WTC11 (cell line): ENCODE data around the gene HLA-DMA. TPM values are rescaled to one million over a fixed set of nuclear protein-coding genes. Genes with fewer than 3 reads are reported as not detected.

Source experiments
- ATAC-seq: fragments of 200-7000 bp; cut with Tn5 transposase; 2 replicates; pipeline ENCODE4 v1.10.0; 2021; ENCODE audit warnings: mild to moderate bottlenecking, moderate library complexity
- CTCF ChIA-PET: fragments of 300-600 bp; sonication (Branson Sonifier 250); formaldehyde crosslinking; loops from one replicate; lab custom pipeline; 2021; ENCODE audit warnings: antibody characterized with exemption; lab: Charles Lee
- POLR2A ChIA-PET: fragments of 350-600 bp; sonication (Branson Sonifier 250); formaldehyde crosslinking; loops from one replicate; lab custom pipeline; 2021; ENCODE audit warnings: antibody characterized with exemption; lab: Charles Lee
- DNase-seq: peaks from one replicate; pipeline ENCODE4 v3.0.0; 2021; ENCODE audit warnings: low spot score
- H3K27ac Mint-ChIP-seq: 2 replicates; pipeline ENCODE4 v1.8.0; 2021; ENCODE audit warnings: mixed read lengths
- H3K27me3 Mint-ChIP-seq: 2 replicates; pipeline ENCODE4 v1.8.0; 2021; ENCODE audit warnings: low read depth, mild to moderate bottlenecking, moderate library complexity, mixed read lengths
- H3K36me3 Mint-ChIP-seq: 2 replicates; pipeline ENCODE4 v1.8.0; 2021; ENCODE audit warnings: mixed read lengths
- H3K4me1 Mint-ChIP-seq: 2 replicates; pipeline ENCODE4 v1.8.0; 2022; ENCODE audit warnings: mixed read lengths
- H3K4me3 Mint-ChIP-seq: 2 replicates; pipeline ENCODE4 v1.8.0; 2021; ENCODE audit warnings: mild to moderate bottlenecking, moderate library complexity, mixed read lengths
- H3K9me3 Mint-ChIP-seq: 2 replicates; pipeline ENCODE4 v1.8.0; 2021; ENCODE audit warnings: mixed read lengths
- CREM ChIP-seq: sonication (generic); formaldehyde crosslinking; IDR thresholded peaks from 2 replicates; pipeline ENCODE4 v1.8.1; 2022; ENCODE audit warnings: mild to moderate bottlenecking, missing genetic modification reagents, moderate library complexity
- EMX1 ChIP-seq: fragments of 250-450 bp; sonication (Bioruptor Pico); IDR thresholded peaks from 2 replicates; pipeline ENCODE4 v1.8.0; 2021; ENCODE audit warnings: mild to moderate bottlenecking
- FOXJ3 ChIP-seq: sonication (generic); formaldehyde crosslinking; IDR thresholded peaks from 2 replicates; pipeline ENCODE4 v1.9.0; 2021; ENCODE audit warnings: missing genetic modification reagents, mild to moderate bottlenecking, borderline replicate concordance
- FOXK1 ChIP-seq: sonication (generic); formaldehyde crosslinking; IDR thresholded peaks from 2 replicates; pipeline ENCODE4 v1.8.0; 2022; ENCODE audit warnings: mild to moderate bottlenecking, moderate library complexity, missing genetic modification reagents
- GABPB1 ChIP-seq: sonication (generic); formaldehyde crosslinking; IDR thresholded peaks from 2 replicates; pipeline ENCODE4 v1.8.1; 2023; ENCODE audit warnings: mild to moderate bottlenecking, missing genetic modification reagents
- GRHL2 ChIP-seq: fragments of 250-450 bp; sonication (Bioruptor Pico); IDR thresholded peaks from 2 replicates; pipeline ENCODE4 v1.8.0; 2022; ENCODE audit warnings: mild to moderate bottlenecking, moderate library complexity; ENCODE audit not compliant: insufficient replicate concordance, severe bottlenecking
- JAZF1 ChIP-seq: fragments of 250-450 bp; sonication (Bioruptor Pico); IDR thresholded peaks from 2 replicates; pipeline ENCODE4 v1.9.0; 2021; ENCODE audit warnings: moderate library complexity, mild to moderate bottlenecking, inconsistent platforms
- JUN ChIP-seq: sonication (generic); formaldehyde crosslinking; IDR thresholded peaks from 2 replicates; pipeline ENCODE4 v1.8.0; 2023; ENCODE audit warnings: mild to moderate bottlenecking, missing genetic modification reagents
- KAT7 ChIP-seq: sonication (generic); formaldehyde crosslinking; IDR thresholded peaks from 2 replicates; pipeline ENCODE4 v1.8.1; 2023; ENCODE audit warnings: missing genetic modification reagents, mild to moderate bottlenecking, borderline replicate concordance
- NFATC4 ChIP-seq: fragments of 250-450 bp; sonication (Bioruptor Pico); IDR thresholded peaks from 2 replicates; pipeline ENCODE4 v1.9.0; 2021; ENCODE audit warnings: mild to moderate bottlenecking
- NFYB ChIP-seq: sonication (generic); formaldehyde crosslinking; conservative IDR thresholded peaks from 2 replicates; pipeline ENCODE4 v1.8.0; 2022; ENCODE audit warnings: low read depth, missing genetic modification reagents
- OVOL2 ChIP-seq: fragments of 250-450 bp; sonication (Bioruptor Pico); IDR thresholded peaks from 2 replicates; pipeline ENCODE4 v1.9.0; 2021; ENCODE audit warnings: mild to moderate bottlenecking, borderline replicate concordance
- RORB ChIP-seq: fragments of 250-450 bp; sonication (Bioruptor Pico); IDR thresholded peaks from 2 replicates; pipeline ENCODE4 v1.9.0; 2021; ENCODE audit warnings: mild to moderate bottlenecking
- SMAD4 ChIP-seq: sonication (generic); formaldehyde crosslinking; IDR thresholded peaks from 2 replicates; pipeline ENCODE4 v1.8.0; 2022; ENCODE audit warnings: mild to moderate bottlenecking, missing genetic modification reagents
- SP1 ChIP-seq: sonication (generic); formaldehyde crosslinking; conservative IDR thresholded peaks from 2 replicates; pipeline ENCODE4 v1.8.1; 2022; ENCODE audit warnings: missing genetic modification reagents
- ZNF423 ChIP-seq: fragments of 250-450 bp; sonication (Bioruptor Pico); IDR thresholded peaks from 2 replicates; pipeline ENCODE4 v2.1.2; 2022; ENCODE audit warnings: mild to moderate bottlenecking, moderate library complexity
- ZNF671 ChIP-seq: fragments of 250-450 bp; sonication (Bioruptor Pico); IDR thresholded peaks from 2 replicates; pipeline ENCODE4 v1.8.0; 2021; ENCODE audit warnings: mild to moderate bottlenecking
- total RNA-seq: library from RNA; stranded (reverse); gene quantifications from 3 replicates; pipeline ENCODE4 v1.2.3, GENCODE V29; 2021
- TF ChIP-seq, protein P1 (sequence below): sonication (generic); formaldehyde crosslinking; IDR thresholded peaks from 2 replicates; pipeline ENCODE4 v1.8.0; 2022; ENCODE audit warnings: mild to moderate bottlenecking, missing genetic modification reagents
- TF ChIP-seq, protein P2 (sequence below): sonication (generic); formaldehyde crosslinking; IDR thresholded peaks from 2 replicates; pipeline ENCODE4 v1.8.1; 2022; ENCODE audit warnings: low read depth, mild to moderate bottlenecking, moderate library complexity, missing genetic modification reagents, borderline replicate concordance
- TF ChIP-seq, protein P3 (sequence below): sonication (generic); formaldehyde crosslinking; IDR thresholded peaks from 2 replicates; pipeline ENCODE4 v1.8.1; 2023; ENCODE audit warnings: mild to moderate bottlenecking, missing genetic modification reagents, borderline replicate concordance
- TF ChIP-seq, protein P4 (sequence below): fragments of 250-450 bp; sonication (Bioruptor Pico); IDR thresholded peaks from 2 replicates; pipeline ENCODE4 v1.9.0; 2021; ENCODE audit warnings: mild to moderate bottlenecking, borderline replicate concordance
- TF ChIP-seq, protein P5 (sequence below): fragments of 250-450 bp; sonication (Bioruptor Pico); IDR thresholded peaks from 2 replicates; pipeline ENCODE4 v1.9.0; 2021; ENCODE audit warnings: moderate library complexity, mild to moderate bottlenecking, inconsistent platforms, borderline replicate concordance
- TF ChIP-seq, protein P6 (sequence below): sonication (generic); formaldehyde crosslinking; IDR thresholded peaks from 2 replicates; pipeline ENCODE4 v1.8.0; 2023; ENCODE audit warnings: missing genetic modification reagents
- TF ChIP-seq, protein P7 (sequence below): fragments of 250-450 bp; sonication (Bioruptor Pico); conservative IDR thresholded peaks from 2 replicates; pipeline ENCODE4 v1.9.0; 2021; ENCODE audit warnings: mild to moderate bottlenecking

Gene HLA-DMA
- total RNA-seq, 1 experiment from 2014 or later, result 6.6 TPM

DNA sequence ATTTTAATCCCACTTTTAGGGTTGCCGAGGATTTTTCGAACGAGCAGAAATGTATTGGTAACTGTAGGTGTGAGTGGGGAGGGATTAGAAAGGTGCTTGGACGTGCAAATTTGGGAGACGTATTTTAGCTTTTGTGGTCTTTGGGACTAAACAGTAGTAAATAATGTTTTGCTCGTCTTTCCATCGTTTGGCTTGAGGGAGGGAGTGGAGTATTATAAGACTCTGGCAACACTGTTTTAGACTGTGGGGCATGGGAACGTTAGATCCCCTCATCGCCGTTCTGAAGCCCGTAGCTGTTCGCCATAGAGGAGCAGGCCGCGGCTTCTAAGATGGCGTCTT is 18.3 kb upstream of the HLA-DMA start:
- peaks cover 61% of the 10 kb centered on the region for H3K36me3 Mint-ChIP-seq
- peaks cover 30% of the 10 kb centered on the region for H3K4me1 Mint-ChIP-seq
- TF ChIP-seq FOXK1 (CRISPR knock-in tag) (no peak), RORB (CRISPR knock-in tag) (no peak), GABPB1 (CRISPR knock-in tag) (no peak), CREM (CRISPR knock-in tag) (no peak), JAZF1 (CRISPR knock-in tag) (no peak), FOXJ3 (CRISPR knock-in tag) (no peak), SMAD4 (CRISPR knock-in tag) (no peak), SP1 (no peak), NFYB (CRISPR knock-in tag) (no peak), ZNF423 (CRISPR knock-in tag) (no peak), ZNF671 (CRISPR knock-in tag) (no peak), NFATC4 (CRISPR knock-in tag) (no peak), OVOL2 (CRISPR knock-in tag) (no peak), JUN (CRISPR knock-in tag) (no peak), EMX1 (CRISPR knock-in tag) (peak; percentile 19; the same call in 1 of the 2 replicates), GRHL2 (CRISPR knock-in tag) (no peak), KAT7 (no peak)
- TF ChIP-seq, protein P1, sequence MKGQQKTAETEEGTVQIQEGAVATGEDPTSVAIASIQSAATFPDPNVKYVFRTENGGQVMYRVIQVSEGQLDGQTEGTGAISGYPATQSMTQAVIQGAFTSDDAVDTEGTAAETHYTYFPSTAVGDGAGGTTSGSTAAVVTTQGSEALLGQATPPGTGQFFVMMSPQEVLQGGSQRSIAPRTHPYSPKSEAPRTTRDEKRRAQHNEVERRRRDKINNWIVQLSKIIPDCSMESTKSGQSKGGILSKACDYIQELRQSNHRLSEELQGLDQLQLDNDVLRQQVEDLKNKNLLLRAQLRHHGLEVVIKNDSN (CRISPR knock-in tag), result no peak
- TF ChIP-seq, protein P2, sequence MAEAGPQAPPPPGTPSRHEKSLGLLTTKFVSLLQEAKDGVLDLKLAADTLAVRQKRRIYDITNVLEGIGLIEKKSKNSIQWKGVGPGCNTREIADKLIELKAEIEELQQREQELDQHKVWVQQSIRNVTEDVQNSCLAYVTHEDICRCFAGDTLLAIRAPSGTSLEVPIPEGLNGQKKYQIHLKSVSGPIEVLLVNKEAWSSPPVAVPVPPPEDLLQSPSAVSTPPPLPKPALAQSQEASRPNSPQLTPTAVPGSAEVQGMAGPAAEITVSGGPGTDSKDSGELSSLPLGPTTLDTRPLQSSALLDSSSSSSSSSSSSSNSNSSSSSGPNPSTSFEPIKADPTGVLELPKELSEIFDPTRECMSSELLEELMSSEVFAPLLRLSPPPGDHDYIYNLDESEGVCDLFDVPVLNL (CRISPR knock-in tag), result no peak
- TF ChIP-seq, protein P3, sequence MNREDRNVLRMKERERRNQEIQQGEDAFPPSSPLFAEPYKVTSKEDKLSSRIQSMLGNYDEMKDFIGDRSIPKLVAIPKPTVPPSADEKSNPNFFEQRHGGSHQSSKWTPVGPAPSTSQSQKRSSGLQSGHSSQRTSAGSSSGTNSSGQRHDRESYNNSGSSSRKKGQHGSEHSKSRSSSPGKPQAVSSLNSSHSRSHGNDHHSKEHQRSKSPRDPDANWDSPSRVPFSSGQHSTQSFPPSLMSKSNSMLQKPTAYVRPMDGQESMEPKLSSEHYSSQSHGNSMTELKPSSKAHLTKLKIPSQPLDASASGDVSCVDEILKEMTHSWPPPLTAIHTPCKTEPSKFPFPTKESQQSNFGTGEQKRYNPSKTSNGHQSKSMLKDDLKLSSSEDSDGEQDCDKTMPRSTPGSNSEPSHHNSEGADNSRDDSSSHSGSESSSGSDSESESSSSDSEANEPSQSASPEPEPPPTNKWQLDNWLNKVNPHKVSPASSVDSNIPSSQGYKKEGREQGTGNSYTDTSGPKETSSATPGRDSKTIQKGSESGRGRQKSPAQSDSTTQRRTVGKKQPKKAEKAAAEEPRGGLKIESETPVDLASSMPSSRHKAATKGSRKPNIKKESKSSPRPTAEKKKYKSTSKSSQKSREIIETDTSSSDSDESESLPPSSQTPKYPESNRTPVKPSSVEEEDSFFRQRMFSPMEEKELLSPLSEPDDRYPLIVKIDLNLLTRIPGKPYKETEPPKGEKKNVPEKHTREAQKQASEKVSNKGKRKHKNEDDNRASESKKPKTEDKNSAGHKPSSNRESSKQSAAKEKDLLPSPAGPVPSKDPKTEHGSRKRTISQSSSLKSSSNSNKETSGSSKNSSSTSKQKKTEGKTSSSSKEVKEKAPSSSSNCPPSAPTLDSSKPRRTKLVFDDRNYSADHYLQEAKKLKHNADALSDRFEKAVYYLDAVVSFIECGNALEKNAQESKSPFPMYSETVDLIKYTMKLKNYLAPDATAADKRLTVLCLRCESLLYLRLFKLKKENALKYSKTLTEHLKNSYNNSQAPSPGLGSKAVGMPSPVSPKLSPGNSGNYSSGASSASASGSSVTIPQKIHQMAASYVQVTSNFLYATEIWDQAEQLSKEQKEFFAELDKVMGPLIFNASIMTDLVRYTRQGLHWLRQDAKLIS, result no peak
- TF ChIP-seq, protein P4, sequence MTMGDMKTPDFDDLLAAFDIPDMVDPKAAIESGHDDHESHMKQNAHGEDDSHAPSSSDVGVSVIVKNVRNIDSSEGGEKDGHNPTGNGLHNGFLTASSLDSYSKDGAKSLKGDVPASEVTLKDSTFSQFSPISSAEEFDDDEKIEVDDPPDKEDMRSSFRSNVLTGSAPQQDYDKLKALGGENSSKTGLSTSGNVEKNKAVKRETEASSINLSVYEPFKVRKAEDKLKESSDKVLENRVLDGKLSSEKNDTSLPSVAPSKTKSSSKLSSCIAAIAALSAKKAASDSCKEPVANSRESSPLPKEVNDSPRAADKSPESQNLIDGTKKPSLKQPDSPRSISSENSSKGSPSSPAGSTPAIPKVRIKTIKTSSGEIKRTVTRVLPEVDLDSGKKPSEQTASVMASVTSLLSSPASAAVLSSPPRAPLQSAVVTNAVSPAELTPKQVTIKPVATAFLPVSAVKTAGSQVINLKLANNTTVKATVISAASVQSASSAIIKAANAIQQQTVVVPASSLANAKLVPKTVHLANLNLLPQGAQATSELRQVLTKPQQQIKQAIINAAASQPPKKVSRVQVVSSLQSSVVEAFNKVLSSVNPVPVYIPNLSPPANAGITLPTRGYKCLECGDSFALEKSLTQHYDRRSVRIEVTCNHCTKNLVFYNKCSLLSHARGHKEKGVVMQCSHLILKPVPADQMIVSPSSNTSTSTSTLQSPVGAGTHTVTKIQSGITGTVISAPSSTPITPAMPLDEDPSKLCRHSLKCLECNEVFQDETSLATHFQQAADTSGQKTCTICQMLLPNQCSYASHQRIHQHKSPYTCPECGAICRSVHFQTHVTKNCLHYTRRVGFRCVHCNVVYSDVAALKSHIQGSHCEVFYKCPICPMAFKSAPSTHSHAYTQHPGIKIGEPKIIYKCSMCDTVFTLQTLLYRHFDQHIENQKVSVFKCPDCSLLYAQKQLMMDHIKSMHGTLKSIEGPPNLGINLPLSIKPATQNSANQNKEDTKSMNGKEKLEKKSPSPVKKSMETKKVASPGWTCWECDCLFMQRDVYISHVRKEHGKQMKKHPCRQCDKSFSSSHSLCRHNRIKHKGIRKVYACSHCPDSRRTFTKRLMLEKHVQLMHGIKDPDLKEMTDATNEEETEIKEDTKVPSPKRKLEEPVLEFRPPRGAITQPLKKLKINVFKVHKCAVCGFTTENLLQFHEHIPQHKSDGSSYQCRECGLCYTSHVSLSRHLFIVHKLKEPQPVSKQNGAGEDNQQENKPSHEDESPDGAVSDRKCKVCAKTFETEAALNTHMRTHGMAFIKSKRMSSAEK (CRISPR knock-in tag), result peak; percentile 14; the same call in 1 of the 2 replicates
- TF ChIP-seq, protein P5, sequence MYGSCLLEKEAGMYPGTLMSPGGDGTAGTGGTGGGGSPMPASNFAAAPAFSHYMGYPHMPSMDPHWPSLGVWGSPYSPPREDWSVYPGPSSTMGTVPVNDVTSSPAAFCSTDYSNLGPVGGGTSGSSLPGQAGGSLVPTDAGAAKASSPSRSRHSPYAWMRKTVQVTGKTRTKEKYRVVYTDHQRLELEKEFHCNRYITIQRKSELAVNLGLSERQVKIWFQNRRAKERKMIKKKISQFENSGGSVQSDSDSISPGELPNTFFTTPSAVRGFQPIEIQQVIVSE (CRISPR knock-in tag), result no peak
- TF ChIP-seq, protein P6, sequence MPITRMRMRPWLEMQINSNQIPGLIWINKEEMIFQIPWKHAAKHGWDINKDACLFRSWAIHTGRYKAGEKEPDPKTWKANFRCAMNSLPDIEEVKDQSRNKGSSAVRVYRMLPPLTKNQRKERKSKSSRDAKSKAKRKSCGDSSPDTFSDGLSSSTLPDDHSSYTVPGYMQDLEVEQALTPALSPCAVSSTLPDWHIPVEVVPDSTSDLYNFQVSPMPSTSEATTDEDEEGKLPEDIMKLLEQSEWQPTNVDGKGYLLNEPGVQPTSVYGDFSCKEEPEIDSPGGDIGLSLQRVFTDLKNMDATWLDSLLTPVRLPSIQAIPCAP (CRISPR knock-in tag), result no peak
- TF ChIP-seq, protein P7, sequence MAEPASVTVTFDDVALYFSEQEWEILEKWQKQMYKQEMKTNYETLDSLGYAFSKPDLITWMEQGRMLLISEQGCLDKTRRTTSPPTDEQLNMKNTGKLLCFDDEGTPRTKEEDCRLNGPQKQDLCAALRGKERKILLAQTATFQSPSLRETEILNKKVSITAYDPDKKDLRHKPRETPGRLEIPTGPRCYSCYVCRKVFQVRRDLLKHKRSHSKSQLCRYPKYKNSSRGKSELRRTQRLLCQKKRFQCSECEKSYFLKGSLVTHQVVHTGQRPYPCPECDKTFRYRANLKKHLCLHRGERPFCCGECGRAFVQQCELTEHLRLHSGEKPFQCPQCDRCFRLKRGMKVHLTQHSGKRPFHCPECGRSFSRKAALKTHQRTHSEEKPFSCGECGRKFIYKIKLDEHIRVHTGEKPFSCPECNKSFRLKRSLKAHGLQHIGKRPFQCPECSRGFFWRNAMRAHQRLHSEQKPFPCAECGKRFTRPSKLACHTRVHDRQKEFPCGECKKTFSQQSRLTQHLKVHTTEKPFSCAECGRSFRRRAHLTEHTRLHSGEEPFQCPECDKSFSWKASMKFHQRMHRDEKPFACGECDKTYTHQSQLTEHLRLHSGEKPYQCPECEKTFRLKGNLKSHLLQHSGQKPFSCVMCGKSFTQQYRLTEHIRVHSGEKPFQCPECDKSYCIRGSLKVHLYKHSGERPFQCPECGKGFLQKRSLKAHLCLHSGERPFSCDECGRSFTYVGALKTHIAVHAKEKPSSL, result peak; percentile 71; the same call in 1 of the 2 replicates

More for the DNA sequence above, 18.3 kb upstream of the HLA-DMA start:
- no peak for DNase-seq
- POLR2A ChIA-PET, result interaction anchor here (0.6 to 7.0 kb wide), 34 partner anchors 11 to 1979 kb away, joined by 3 to 146 read pairs (median 4); partner anchors contain the start of genes B3GALT4, CUTA, HLA-DMA and HLA-DMB
- Mint-ChIP-seq H3K27ac (peak overlapping the region; percentile 100), H3K9me3 (no peaks in the 10 kb centered on the region), H3K27me3 (peaks cover 4% of the 10 kb centered on the region; the same call in 1 of the 2 replicates), H3K4me3 (peak overlapping the region; percentile 98)
- ATAC-seq, result no peak
- CTCF ChIA-PET, result interaction anchor here (0.8 to 11.8 kb wide), 20 partner anchors 10 to 697 kb away, joined by 3 to 205 read pairs (median 4); partner anchors contain the start of genes B3GALT4, HLA-DMA, PSMB9 and TAP1
